CD4-positive, alpha-beta T cell (primary cell): ENCODE results near the gene ERICH4. TPM values are rescaled to one million over a fixed set of nuclear protein-coding genes. Genes with fewer than 3 reads are reported as not detected.
"Not testable (repeated sequence)": the region's sequence is repeated elsewhere in the genome, so short reads cannot be mapped to it uniquely, and the experiment has no call there.

ENCODE experiments used
- ATAC-seq: fragments of 200-7000 bp; cut with Tn5 transposase; one replicate; pipeline ENCODE4 v1.10.0; 2022; ENCODE audit warnings: mild to moderate bottlenecking; ENCODE audit not compliant: poor library complexity
- CTCF ChIA-PET: fragments of 350-600 bp; sonication (Branson Sonifier 250); formaldehyde crosslinking; loops from one replicate; lab custom pipeline; 2021; ENCODE audit warnings: antibody characterized with exemption, inconsistent platforms; lab: Charles Lee
- POLR2A ChIA-PET: fragments of 350-600 bp; sonication (Branson Sonifier 250); formaldehyde crosslinking; loops from one replicate; lab custom pipeline; 2021; ENCODE audit warnings: antibody characterized with exemption, inconsistent platforms; lab: Charles Lee
- DNase-seq, 14 experiments: peaks; one replicate each; pipeline ENCODE4 v3.0.0-alpha.2; 2013 to 2020; ENCODE audit warnings: mixed read lengths in 2 of 14
- H3K27ac ChIP-seq, 2 donors: one replicate each; pipeline versions ENCODE4 v1.5.1 to v1.7.0; 2013; ENCODE audit warnings: low read length in 2 of 2, low read depth in 1 of 2, mild to moderate bottlenecking in 1 of 2
- H3K27me3 ChIP-seq, 2 experiments: 1 replicate in 1 of 2; 2 replicates in 1 of 2; pipeline versions ENCODE4 v1.6.1 to v1.7.0; 2013; ENCODE audit warnings: low read length in 2 of 2, control low read depth in 1 of 2, mild to moderate bottlenecking in 1 of 2, moderate library complexity in 1 of 2; ENCODE audit not compliant: insufficient read depth in 2 of 2, control insufficient read depth in 1 of 2
- H3K36me3 ChIP-seq: one replicate; pipeline ENCODE4 v1.6.1; 2013; ENCODE audit warnings: low read length, control low read depth; ENCODE audit not compliant: insufficient read depth
- H3K4me1 ChIP-seq: one replicate; pipeline ENCODE4 v1.6.1; 2013; ENCODE audit warnings: low read length, control low read depth; ENCODE audit not compliant: insufficient read depth
- H3K4me3 ChIP-seq: one replicate; pipeline ENCODE4 v1.5.1; 2013; ENCODE audit warnings: mild to moderate bottlenecking, low read length, moderate library complexity
- H3K9me3 ChIP-seq, 2 experiments: 1 replicate in 1 of 2; 2 replicates in 1 of 2; pipeline versions ENCODE4 v1.6.1 to v1.7.0; 2013; ENCODE audit warnings: low read length in 2 of 2, mild to moderate bottlenecking in 2 of 2, control low read depth in 1 of 2, moderate library complexity in 1 of 2; ENCODE audit not compliant: control insufficient read depth in 1 of 2, insufficient read depth in 1 of 2
- H3K27ac Mint-ChIP-seq: one replicate; pipeline ENCODE4 v1.8.0; 2020; ENCODE audit warnings: mixed read lengths
- H3K27me3 Mint-ChIP-seq: one replicate; pipeline ENCODE4 v1.8.0; 2021; ENCODE audit warnings: mixed read lengths
- H3K36me3 Mint-ChIP-seq: one replicate; pipeline ENCODE4 v1.8.0; 2021; ENCODE audit warnings: low read depth, mixed read lengths
- H3K4me1 Mint-ChIP-seq: one replicate; pipeline ENCODE4 v1.8.0; 2021; ENCODE audit warnings: low read depth, mixed read lengths
- H3K4me3 Mint-ChIP-seq: one replicate; pipeline ENCODE4 v1.8.0; 2020; ENCODE audit warnings: mild to moderate bottlenecking, mixed read lengths
- H3K9me3 Mint-ChIP-seq: one replicate; pipeline ENCODE4 v1.8.0; 2020; ENCODE audit warnings: mixed read lengths
- intact Hi-C, 2 experiments: fragments of 100-400 bp; cut with DNase I in 1 of 2; cut with micrococcal nuclease in 1 of 2; formaldehyde crosslinking; loops; one replicate each; pipeline versions ENCODE4 v1.15.1 to v1.9.0; 2023 to 2025; cut with DNase I, micrococcal nuclease
- total RNA-seq, 174 experiments: library from RNA in 2 of 174; stranded (reverse) in 2 of 174; gene quantifications; one replicate each; pipeline ENCODE4 v1.2.3 and lab custom pipeline; 2021 to 2026
- TF ChIP-seq, protein P1 (sequence below): fragments of 200-600 bp; IDR thresholded peaks from one replicate; pipeline ENCODE4 v1.8.0; 2022; ENCODE audit warnings: antibody characterized with exemption, mild to moderate bottlenecking

ERICH4 gene
- total RNA-seq, 2 experiments from 2014 or later, result not detected

DNA sequence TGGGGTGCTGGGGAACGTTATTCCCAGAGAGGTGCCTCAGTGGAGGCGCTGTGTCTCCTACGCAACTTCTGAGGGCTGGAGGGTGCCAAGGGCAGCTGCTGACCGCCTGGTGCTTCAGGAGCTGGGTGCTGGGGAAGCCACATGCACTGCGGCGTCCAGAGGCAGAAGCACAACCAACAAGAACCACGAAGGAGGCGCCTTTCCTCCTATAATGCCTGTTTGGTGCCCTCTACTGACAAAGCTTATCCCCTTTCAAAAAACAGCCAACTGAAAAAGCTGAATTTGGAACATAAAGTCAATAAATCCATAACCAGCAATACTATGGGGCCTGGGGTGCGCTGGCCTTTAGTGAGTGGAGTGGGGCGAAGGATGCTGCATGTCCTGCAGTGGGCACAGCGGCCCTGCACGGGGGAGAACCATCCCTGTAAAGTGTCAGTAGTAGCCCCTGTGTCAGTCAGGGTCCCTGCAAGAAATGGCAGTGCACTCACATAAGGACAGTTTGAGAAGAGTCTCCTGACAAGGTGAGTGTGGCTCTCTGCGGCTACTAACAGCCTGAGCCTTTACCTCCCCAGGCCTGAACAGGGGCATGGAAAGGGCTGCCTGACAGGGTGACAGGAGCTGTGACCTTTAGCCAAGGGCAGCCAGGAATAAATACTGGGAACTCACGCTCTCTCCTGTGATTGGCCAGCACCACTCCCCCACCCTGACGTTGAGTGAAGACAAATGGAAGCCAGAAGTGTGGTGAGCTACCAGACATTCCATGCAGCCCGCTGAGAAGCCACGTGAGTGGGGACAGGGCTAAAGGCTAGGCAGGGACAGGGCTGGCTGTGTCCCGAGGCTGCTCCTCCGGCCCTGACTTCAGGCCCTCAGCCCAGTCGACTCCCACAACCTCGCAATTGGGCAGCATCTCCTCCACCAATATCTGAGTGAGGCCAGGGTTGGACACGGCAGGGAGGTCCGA is 11.2 kb upstream of the ERICH4 start:
- peaks cover 41% of the 10 kb centered on the region for H3K36me3 Mint-ChIP-seq
- H3K4me3 Mint-ChIP-seq, result no peak overlapping the region
- TF ChIP-seq, protein P1, sequence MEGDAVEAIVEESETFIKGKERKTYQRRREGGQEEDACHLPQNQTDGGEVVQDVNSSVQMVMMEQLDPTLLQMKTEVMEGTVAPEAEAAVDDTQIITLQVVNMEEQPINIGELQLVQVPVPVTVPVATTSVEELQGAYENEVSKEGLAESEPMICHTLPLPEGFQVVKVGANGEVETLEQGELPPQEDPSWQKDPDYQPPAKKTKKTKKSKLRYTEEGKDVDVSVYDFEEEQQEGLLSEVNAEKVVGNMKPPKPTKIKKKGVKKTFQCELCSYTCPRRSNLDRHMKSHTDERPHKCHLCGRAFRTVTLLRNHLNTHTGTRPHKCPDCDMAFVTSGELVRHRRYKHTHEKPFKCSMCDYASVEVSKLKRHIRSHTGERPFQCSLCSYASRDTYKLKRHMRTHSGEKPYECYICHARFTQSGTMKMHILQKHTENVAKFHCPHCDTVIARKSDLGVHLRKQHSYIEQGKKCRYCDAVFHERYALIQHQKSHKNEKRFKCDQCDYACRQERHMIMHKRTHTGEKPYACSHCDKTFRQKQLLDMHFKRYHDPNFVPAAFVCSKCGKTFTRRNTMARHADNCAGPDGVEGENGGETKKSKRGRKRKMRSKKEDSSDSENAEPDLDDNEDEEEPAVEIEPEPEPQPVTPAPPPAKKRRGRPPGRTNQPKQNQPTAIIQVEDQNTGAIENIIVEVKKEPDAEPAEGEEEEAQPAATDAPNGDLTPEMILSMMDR, result no peak
- H3K4me1 Mint-ChIP-seq, result peaks cover 30% of the 10 kb centered on the region
- H3K27me3 Mint-ChIP-seq, result no peaks in the 10 kb centered on the region
- CTCF ChIA-PET, result no interaction called here
- Histone ChIP-seq H3K36me3 (peaks cover 39% of the 10 kb centered on the region), H3K27me3 (no peaks in the 10 kb centered on the region), H3K27ac (no peak overlapping the region), H3K9me3 (no peaks in the 10 kb centered on the region), H3K4me1 (peaks cover 34% of the 10 kb centered on the region), H3K4me3 (no peak overlapping the region)
- H3K9me3 Mint-ChIP-seq, result no peaks in the 10 kb centered on the region
- intact Hi-C loops, result loop anchor here in 1 of 2 experiments (10.0 kb wide), 1 partner anchor 1087 kb away; the partner anchor contains the start of genes C19orf47 and PLD3
- ATAC-seq (no peak), DNase-seq (peak in 3 of 14 experiments; percentile 36 to 56 (median 37))
- H3K27ac Mint-ChIP-seq, result no peak overlapping the region
- POLR2A ChIA-PET, result interaction anchor here (1.0 kb wide), 1 partner anchor 131 kb away, joined by 3 read pairs; no protein-coding TSS in a partner anchor

DNA sequence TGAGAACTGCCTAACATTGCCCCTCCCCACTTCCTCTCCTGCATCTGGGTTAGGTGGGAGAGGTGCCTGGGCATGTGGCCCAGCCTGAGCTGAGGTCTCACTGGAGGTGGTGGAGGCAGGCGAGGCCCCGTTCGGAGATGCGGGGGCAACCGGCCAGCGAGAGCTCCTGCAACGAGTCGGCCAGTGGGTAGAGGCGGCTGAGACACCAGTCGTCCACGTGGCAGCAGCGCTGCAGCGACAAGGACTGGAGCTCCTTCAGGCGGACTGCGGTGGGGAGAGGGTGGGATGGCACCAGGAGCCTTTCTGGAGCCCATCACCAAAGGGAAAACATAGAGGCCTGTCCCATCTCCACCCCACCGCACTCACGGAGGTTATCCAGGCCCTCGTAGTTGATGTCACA is 9.8 kb upstream of the ERICH4 start:
- Histone ChIP-seq H3K9me3 (no peaks in the 10 kb centered on the region), H3K4me1 (peaks cover 21% of the 10 kb centered on the region), H3K27me3 (no peaks in the 10 kb centered on the region), H3K36me3 (peaks cover 44% of the 10 kb centered on the region), H3K27ac (no peak overlapping the region), H3K4me3 (no peak overlapping the region)
- CTCF ChIA-PET, result no interaction called here
- no peak for DNase-seq
- no peaks in the 10 kb centered on the region for H3K9me3 Mint-ChIP-seq
- POLR2A ChIA-PET, result no interaction called here
- no peak for ATAC-seq
- H3K27me3 Mint-ChIP-seq, result no peaks in the 10 kb centered on the region
- TF ChIP-seq, protein P1, result no peak
- peaks cover 18% of the 10 kb centered on the region for H3K4me1 Mint-ChIP-seq
- intact Hi-C loops, result loop anchor here in 1 of 2 experiments (10.0 kb wide), 1 partner anchor 1088 kb away; the partner anchor contains the start of genes C19orf47 and PLD3
- H3K4me3 Mint-ChIP-seq, result no peak overlapping the region
- H3K36me3 Mint-ChIP-seq, result peaks cover 46% of the 10 kb centered on the region
- H3K27ac Mint-ChIP-seq, result no peak overlapping the region

DNA sequence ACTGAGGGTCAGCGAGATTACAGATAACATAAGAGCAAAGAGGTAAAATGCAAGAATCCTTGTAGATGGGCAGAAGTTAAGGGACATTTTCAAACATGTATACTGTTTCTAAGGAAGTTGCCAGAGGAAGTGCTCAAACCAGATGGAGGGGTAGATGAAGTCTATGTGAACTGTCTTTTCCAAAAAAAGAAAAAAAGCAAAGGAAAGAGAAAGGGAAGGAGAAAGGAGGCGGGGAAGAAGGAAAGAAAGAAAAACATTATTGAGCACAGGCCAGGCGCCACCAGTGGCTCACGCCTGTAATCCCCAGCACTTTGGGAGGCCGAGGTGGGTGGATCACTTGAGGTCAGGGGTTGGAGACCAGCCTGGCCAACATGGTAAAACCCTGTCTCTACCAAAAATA is 8.5 kb upstream of the ERICH4 start:
- H3K4me1 ChIP-seq, result peaks cover 18% of the 10 kb centered on the region
- no peak overlapping the region for H3K4me3 ChIP-seq
- Mint-ChIP-seq H3K36me3 (peaks cover 42% of the 10 kb centered on the region), H3K27ac (no peak overlapping the region), H3K9me3 (no peaks in the 10 kb centered on the region), H3K27me3 (no peaks in the 10 kb centered on the region), H3K4me1 (peaks cover 7% of the 10 kb centered on the region), H3K4me3 (peak overlapping the region; percentile 47)
- no peaks in the 10 kb centered on the region for H3K9me3 ChIP-seq
- H3K27ac ChIP-seq, result no peak overlapping the region
- ChIA-PET POLR2A (no interaction called here), CTCF (interaction anchor here (0.6 kb wide), 1 partner anchor 103 kb away, joined by 3 read pairs; no protein-coding TSS in a partner anchor)
- no peaks in the 10 kb centered on the region for H3K27me3 ChIP-seq
- DNase-seq (no peak), ATAC-seq (no peak)
- intact Hi-C loops, result loop anchor here in 1 of 2 experiments (10.0 kb wide), 1 partner anchor 1090 kb away; the partner anchor contains the start of genes C19orf47 and PLD3
- TF ChIP-seq, protein P1, result no peak
- peaks cover 39% of the 10 kb centered on the region for H3K36me3 ChIP-seq

DNA sequence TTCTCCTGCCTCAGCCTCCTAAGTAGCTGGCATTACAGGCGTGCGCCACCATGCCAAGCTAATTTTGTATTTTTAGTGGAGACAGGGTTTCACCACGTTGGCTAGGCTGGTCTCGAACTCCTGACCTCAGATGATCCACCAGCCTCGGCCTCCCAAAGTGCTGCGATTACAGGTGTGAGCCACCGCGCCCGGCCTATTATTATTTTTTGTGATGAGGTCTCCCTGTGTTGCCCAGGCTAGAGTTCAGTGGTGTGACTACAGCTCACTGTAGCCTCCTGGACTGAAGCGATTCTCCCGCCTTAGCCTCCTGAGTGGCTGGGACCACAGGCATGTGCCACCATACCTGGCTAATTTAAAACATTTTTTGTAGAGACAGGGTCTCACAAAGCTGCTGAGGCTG is 7.6 kb upstream of the ERICH4 start:
- H3K27ac ChIP-seq, DNase-seq, H3K4me1 Mint-ChIP-seq, ATAC-seq, H3K27me3 ChIP-seq, H3K27me3 Mint-ChIP-seq, H3K9me3 Mint-ChIP-seq, H3K9me3 ChIP-seq, H3K4me3 ChIP-seq, CTCF ChIA-PET, H3K27ac Mint-ChIP-seq, H3K4me3 Mint-ChIP-seq: not testable (repeated sequence)
- intact Hi-C loops, result loop anchor here in 1 of 2 experiments (5.0 to 10.0 kb wide), 2 partner anchors 123 to 1091 kb away; partner anchors contain the start of genes C19orf47, CCDC97 and PLD3
- H3K4me1 ChIP-seq, result peaks cover 25% of the 10 kb centered on the region
- H3K36me3 Mint-ChIP-seq, result peaks cover 42% of the 10 kb centered on the region
- peaks cover 39% of the 10 kb centered on the region for H3K36me3 ChIP-seq
- POLR2A ChIA-PET, result interaction anchor here (1.2 kb wide), 1 partner anchor 141 kb away, joined by 4 read pairs; the partner anchor contains the start of gene CEACAM21
